Body of pancreas (tissue), 4 donors: ENCODE measurements around the gene PITRM1.

Experiments used
- CTCF ChIP-seq, 7 experiments: fragments of 450-650 bp in 4 of 7; fragments of 200-600 bp in 3 of 7; sonication (generic) in 3 of 7; IDR thresholded peaks; one replicate each; pipeline ENCODE4 v1.5.1; 2016 to 2019; ENCODE audit warnings: antibody characterized with exemption in 7 of 7
- POLR2A ChIP-seq, 3 donors: fragments of 450-650 bp; IDR thresholded peaks; one replicate each; pipeline ENCODE4 v1.6.1; 2016; ENCODE audit warnings: antibody characterized with exemption in 3 of 3, mild to moderate bottlenecking in 2 of 3

GRCh38 chr10:3148994-3149393, 23.6 kb downstream of the PITRM1 start:
- TF ChIP-seq CTCF (IDR thresholded peaks at IDR 0.05) (no peak), POLR2A (IDR thresholded peaks at IDR 0.05) (no peak)
